ENCODE measurements around the gene DDIT4L. TPM values are rescaled to one million over a fixed set of nuclear protein-coding genes. Genes with fewer than 3 reads are reported as not detected.

The DDIT4L gene
- total and polyA plus RNA-seq, 2 of the 8 experiments (the other 6 are each of a cell fraction or from before 2014, with no cell fraction given), result 3.5 to 6.0 TPM

- TF ChIP-seq EZH2 (IDR thresholded peaks at IDR 0.05; ENCODE audit: low read depth, low read length, severe bottlenecking) (no peak), BCL11A (IDR thresholded peaks at IDR 0.05; ENCODE audit: low read depth in 2 of 2, low read length in 2 of 2) (no peak), RBBP5 (IDR thresholded peaks at IDR 0.05; ENCODE audit: borderline replicate concordance, low read depth, low read length) (no peak), CEBPB (IDR thresholded peaks at IDR 0.05; ENCODE audit: low read depth, low read length) (no peak), SIRT6 (IDR thresholded peaks at IDR 0.05; ENCODE audit: low read length) (no peak)
Measured at GRCh38 chr4:100166297-100167039, 23.8 kb downstream of the DDIT4L start (continued).
